ENCODE results near the gene TBRG4.

DNA sequence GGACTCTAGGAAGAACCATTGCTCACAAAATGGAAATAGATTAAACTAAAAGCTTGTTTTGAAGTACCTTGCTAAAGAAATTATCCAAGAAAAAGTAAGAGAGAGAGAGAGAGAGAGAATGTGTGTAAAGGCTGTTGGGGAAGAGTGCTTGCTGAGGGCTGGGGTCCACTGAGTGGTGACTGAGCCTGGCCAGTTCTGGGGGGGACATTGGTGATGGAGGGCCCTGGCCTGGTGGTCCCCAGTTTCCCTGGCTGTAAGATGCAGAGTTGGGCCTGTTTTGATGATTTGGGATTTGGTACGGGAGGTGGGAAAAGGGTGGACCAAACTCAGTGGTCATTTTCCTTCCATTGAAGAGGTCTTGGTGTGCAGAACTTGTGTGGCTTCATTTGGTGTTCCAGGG lies 47.0 kb upstream of the TBRG4 start:
- TF ChIP-seq, protein P1, sequence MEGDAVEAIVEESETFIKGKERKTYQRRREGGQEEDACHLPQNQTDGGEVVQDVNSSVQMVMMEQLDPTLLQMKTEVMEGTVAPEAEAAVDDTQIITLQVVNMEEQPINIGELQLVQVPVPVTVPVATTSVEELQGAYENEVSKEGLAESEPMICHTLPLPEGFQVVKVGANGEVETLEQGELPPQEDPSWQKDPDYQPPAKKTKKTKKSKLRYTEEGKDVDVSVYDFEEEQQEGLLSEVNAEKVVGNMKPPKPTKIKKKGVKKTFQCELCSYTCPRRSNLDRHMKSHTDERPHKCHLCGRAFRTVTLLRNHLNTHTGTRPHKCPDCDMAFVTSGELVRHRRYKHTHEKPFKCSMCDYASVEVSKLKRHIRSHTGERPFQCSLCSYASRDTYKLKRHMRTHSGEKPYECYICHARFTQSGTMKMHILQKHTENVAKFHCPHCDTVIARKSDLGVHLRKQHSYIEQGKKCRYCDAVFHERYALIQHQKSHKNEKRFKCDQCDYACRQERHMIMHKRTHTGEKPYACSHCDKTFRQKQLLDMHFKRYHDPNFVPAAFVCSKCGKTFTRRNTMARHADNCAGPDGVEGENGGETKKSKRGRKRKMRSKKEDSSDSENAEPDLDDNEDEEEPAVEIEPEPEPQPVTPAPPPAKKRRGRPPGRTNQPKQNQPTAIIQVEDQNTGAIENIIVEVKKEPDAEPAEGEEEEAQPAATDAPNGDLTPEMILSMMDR (IDR thresholded peaks at IDR 0.05), result no peak
- TF ChIP-seq ZFX (IDR thresholded peaks at IDR 0.05; ENCODE audit: borderline replicate concordance), result no peak

All from 22Rv1 (cell line).